AG10803 (cell line): ENCODE measurements around the gene SLC40A1.

Source experiments
- DNase-seq: peaks from one replicate; pipeline ENCODE4 v3.0.0; 2010; ENCODE audit warnings: low read depth
- H3K4me3 ChIP-seq: 2 replicates; pipeline ENCODE4 v1.5.1; 2011; ENCODE audit warnings: mild to moderate bottlenecking, low read length, control low read depth
- TF ChIP-seq, protein P1 (sequence below): conservative IDR thresholded peaks from 2 replicates; pipeline ENCODE4 v1.5.1; 2011; ENCODE audit warnings: mild to moderate bottlenecking, low read length, control low read depth, inconsistent platforms

Gene SLC40A1

DNA sequence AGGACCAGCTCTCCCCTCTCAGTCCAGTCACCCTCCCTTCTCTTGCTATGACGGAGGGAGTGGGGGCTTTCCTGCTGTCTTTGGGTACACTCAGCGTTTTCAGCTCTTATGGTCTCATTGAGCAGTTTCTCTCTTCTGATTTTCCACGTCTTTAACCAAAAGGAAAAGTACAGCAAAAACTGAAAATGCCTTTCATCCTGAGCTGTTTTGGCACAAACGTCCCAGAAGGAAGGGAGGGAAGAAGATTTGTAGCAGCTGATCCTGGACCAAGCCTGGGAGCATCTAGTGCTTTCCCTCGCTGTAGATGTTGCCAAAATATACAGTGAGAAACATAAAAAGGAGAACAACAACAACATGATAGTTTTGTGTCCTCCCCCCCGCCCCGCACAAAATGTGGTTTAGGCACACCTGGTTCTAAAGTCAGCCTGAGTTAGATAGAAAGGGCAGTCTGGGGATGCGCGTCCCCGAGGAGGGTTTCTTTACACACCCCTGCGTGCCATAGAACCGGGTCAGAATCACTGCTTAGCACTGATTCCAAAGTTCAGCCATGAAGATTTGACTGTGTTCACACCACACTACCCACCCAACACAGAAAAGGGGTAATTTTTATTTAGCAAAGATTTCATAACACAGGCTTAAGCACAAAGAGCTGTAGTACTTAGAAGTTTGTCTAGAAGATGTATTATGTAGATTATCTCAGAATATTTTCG is 53.4 kb downstream of the SLC40A1 start:
- no peak overlapping the region for H3K4me3 ChIP-seq
- TF ChIP-seq, protein P1, sequence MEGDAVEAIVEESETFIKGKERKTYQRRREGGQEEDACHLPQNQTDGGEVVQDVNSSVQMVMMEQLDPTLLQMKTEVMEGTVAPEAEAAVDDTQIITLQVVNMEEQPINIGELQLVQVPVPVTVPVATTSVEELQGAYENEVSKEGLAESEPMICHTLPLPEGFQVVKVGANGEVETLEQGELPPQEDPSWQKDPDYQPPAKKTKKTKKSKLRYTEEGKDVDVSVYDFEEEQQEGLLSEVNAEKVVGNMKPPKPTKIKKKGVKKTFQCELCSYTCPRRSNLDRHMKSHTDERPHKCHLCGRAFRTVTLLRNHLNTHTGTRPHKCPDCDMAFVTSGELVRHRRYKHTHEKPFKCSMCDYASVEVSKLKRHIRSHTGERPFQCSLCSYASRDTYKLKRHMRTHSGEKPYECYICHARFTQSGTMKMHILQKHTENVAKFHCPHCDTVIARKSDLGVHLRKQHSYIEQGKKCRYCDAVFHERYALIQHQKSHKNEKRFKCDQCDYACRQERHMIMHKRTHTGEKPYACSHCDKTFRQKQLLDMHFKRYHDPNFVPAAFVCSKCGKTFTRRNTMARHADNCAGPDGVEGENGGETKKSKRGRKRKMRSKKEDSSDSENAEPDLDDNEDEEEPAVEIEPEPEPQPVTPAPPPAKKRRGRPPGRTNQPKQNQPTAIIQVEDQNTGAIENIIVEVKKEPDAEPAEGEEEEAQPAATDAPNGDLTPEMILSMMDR = no peak
- no peak for DNase-seq

DNA sequence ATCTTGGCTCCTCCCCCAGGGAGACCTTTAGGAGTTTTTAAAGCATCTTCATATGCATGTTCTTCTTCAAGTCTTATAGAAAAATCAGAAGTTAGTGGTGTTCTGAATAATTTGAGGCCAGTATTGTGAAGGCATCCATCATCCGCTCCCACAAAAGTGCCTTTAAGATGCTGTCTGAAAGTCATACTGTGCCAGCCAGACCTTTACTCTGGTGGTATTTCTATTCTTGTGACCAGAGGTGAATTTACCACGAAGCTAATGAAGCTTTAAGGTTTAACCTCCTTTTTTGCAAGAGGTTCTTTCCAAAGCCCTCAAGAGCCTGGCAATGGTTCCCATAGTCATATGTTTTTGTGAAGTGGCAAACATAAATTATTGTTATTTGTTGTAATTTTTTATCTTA is 54.3 kb downstream of the SLC40A1 start:
- TF ChIP-seq, protein P1 = no peak
- no peak overlapping the region for H3K4me3 ChIP-seq
- DNase-seq = no peak

DNA sequence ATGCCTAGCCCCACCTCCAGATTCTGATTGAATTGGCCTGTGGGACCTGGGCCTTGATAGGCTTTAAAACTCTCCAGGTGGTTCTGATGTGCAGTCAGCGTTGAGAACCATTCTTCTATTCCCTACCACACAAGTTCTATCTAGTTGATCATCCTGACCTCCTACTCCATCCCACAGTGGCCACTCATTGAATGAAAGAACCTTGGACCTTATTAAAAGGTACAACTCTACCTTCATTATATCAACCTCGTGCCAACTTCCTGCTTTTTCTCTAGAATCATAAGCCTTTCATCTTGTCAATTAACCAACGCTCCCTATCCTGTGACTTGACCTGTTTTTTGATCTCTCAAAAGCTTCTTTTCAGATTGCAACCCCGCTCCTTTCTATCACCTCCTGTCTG is 55.8 kb downstream of the SLC40A1 start:
- no peak overlapping the region for H3K4me3 ChIP-seq
- DNase-seq = no peak
- TF ChIP-seq, protein P1 = no peak

DNA sequence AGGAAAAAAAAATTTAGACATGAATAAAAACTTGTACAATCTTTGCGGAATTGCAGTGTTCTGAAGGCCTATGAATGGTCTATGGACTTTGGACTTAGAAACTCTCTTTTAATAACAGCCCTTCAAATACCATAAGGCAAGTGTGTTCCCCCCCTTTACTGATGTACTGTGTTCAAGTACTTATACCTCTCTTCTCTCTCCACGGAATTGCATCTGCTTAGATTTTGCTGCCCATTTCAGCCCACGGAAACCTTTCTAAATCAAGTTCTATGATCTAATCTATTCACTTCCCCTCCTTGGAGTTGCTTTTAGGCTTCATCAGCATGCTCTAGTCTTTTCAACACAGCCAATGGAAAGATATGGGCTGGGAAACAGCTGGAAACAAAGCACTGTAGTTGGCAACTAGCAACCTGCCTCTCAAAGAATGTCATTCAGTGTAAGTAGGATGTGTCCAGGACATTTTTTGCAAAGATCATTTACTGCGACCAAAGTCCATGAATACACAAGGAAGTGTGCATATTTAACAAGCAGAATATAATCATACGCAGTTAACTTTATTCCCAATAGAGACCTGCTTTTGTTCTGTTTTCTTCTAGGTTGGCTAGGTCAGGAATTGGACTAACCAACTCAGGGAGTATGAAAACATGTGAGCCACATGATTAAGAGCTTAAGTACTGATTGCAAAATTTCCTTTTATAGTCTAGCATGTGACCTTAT is 58.0 kb downstream of the SLC40A1 start:
- TF ChIP-seq, protein P1 = no peak
- no peak overlapping the region for H3K4me3 ChIP-seq
- peak; percentile 9 for DNase-seq

DNA sequence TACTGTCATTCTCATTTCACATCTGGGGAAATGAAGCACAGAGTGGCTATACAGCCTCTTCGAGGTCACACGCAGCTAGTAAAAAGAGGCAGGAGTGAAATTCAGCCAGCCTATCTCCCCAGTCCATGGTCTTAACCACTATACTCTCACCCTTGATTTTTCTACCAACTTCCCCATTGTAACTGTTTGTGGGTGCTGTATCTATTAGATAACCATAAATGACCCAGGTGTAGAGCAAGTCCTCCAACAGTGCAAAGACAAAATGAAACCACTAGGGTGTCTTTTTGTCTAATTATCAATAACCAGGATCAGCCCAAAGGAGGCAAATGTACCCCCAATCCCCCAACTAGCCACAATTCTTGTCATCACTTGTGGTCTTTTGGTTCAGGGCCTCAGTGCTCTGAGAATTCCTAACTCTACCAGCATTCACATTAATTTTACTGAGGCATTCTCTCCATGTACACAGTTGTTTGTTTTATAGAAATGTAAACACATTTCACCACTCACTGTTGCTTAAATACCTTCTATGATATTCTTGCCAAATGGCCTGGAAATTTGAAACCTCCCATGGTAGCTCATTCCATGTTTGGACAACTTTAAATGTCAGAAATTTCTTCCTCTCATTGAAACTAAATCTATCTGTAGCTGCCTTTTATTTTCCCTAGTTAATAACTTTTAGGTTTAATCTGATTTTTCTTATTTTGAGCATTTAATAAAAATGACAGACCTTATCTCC is 58.7 kb downstream of the SLC40A1 start:
- TF ChIP-seq, protein P1 = no peak
- no peak overlapping the region for H3K4me3 ChIP-seq
- peak; percentile 14 for DNase-seq

DNA sequence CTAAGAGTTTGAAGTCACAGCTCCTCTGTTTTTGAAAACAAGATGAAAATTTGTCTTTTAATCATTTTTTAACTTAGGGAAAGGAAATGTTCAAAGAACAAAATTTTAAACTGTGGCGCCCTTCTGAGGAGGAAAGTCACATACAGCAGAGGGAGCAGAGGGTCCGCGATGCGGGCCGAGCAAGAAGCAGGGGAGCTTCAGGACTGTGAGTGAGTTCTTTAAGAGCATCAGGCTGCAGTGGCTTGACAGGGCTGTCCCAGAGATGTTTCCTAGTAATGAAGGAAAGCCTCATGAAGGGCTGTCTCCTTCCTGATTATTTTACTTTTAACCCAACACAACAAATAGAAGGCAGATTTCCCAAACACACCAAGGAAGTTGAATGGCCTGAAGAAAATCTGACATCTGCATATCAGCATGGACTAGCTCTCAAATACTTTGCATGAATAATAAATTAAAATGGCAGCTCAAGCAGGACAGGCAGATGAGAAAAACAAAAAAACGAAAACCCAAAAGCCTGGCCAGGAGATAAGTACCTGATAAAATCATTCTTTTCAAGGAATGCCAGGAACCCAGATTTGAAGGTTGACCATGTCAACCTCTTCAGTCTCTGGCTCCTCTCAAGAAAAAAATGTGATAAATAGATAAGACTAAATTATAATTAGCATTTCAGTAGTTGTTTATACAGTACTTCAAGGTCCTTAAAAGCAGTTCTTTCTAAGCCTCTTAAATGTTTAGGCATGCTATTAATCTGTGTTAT is 60.8 kb downstream of the SLC40A1 start:
- TF ChIP-seq, protein P1 = no peak
- no peak for DNase-seq
- no peak overlapping the region for H3K4me3 ChIP-seq
